Measurements from ENCODE around the gene OR2J2. TPM values are rescaled to one million over a fixed set of nuclear protein-coding genes. Genes with fewer than 3 reads are reported as not detected.
"Not testable (repeated sequence)": the region's sequence is repeated elsewhere in the genome, so short reads cannot be mapped to it uniquely, and the experiment has no call there.

OR2J2 gene
- total RNA-seq (2013; cell fraction: nucleolus; rRNA removed), result not detected in 2 replicates
- total RNA-seq (2014; rRNA removed), result not detected in 2 replicates
- not detected in 2 replicates for total RNA-seq (2014; rRNA removed; fragmentation: Illumina TruSeq; extraction: Trizol)
- not detected in 2 replicates for total RNA-seq (2021)
- polyA plus RNA-seq (2011; ENCODE audit: low read depth), result not detected
- not detected in 2 replicates for polyA plus RNA-seq (2011; rRNA removed)
- polyA plus RNA-seq (2011; cell fraction: cytosol; rRNA removed), result not detected in 2 replicates
- not detected in 2 replicates for polyA plus RNA-seq (2011; cell fraction: nucleus; rRNA removed)
- polyA plus RNA-seq (2012), result not detected in 2 replicates
- polyA plus RNA-seq (2014; fragmentation: Illumina TruSeq; extraction: Trizol), result not detected in 2 replicates
- polyA plus RNA-seq (2014; fragmentation: Nextera tagmentation; extraction: Ambion mirVana), result not detected
- not detected in 2 replicates for polyA plus RNA-seq (2014; rRNA removed)
- not detected for polyA plus RNA-seq (2016; fragmentation: Nextera tagmentation; extraction: Ambion mirVana)
- polyA minus RNA-seq (2011; rRNA and poly(A)+ RNA removed), result not detected in 2 replicates
- polyA minus RNA-seq (2011; cell fraction: cytosol; rRNA and poly(A)+ RNA removed), result not detected in 2 replicates
- not detected in 2 replicates for polyA minus RNA-seq (2011; cell fraction: nucleus; rRNA and poly(A)+ RNA removed)
- not detected for Bru-seq, nascent RNA
- BruChase-seq, experiment 1, labeled RNA remaining after a 6-hour chase, result not detected
- not detected for BruChase-seq, experiment 2, labeled RNA remaining after a 2-hour chase
- long read RNA-seq, experiment 1, result 0 reads
- long read RNA-seq, experiment 2, result 0 reads

DNA sequence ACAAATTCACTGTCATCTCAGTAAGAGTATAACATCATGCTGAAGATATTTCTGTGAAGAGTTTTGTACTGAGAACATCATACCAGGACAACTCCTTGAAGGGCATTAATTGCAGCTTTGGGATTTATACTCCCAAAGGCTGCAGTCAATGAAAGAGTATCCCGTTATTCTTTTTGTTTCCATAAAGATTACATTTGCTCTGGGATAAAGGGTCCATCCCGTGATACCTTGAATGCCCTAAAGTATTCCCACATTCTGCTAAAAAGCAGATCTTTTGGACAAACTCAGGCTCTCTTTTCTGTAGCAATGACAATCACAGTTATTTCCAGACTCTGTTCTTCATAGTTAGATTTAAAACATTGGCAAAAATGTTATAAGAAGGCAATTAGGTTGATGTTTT lies at the start of gene OR2J2:
TSS of gene OR2J2 (plus strand) at position 301 of the 400 bp plus-strand sequence. CDS start 2,729 bp downstream, outside the sequence.
- intact Hi-C loops (cut with micrococcal nuclease; ENCODE audit: unreplicated experiment); H3K9ac ChIP-seq (ENCODE audit: control insufficient read depth, insufficient read depth, low read length); in situ Hi-C loops (cut with MboI); BruUV-seq (replicated peaks); ATAC-seq; H3K9me3 ChIP-seq (replicated peaks; ENCODE audit: control insufficient read depth, insufficient read depth, low read length); FAIRE-seq; RAD21 ChIA-PET (ENCODE audit: unreplicated experiment); H3K4me3 ChIP-seq; H3K27me3 ChIP-seq (replicated peaks in 1 of 2; ENCODE audit: control insufficient read depth in 2 of 2, insufficient read depth in 2 of 2, low read length in 1 of 2); H4K20me1 ChIP-seq (ENCODE audit: control insufficient read depth, insufficient read depth); POLR2A ChIA-PET; H2AFZ ChIP-seq (ENCODE audit: control insufficient read depth, low read depth, low read length); H3K4me1 ChIP-seq (ENCODE audit: control insufficient read depth, insufficient read depth, low read length); H3K36me3 ChIP-seq (ENCODE audit: control insufficient read depth in 2 of 2, insufficient read depth in 2 of 2, low read length in 1 of 2); H3K27ac ChIP-seq (ENCODE audit: control insufficient read depth, insufficient read depth); DNase-seq (ENCODE audit: low read depth, low spot score); CTCF ChIA-PET; H3K79me2 ChIP-seq (ENCODE audit: control insufficient read depth, insufficient read depth, low read length); SMC1A ChIA-PET (ENCODE audit: uncharacterized antibody, unreplicated experiment); H3K4me2 ChIP-seq (ENCODE audit: control insufficient read depth, insufficient read depth): not testable (repeated sequence)
- WGBS (ENCODE audit: insufficient coverage, insufficient replicate concordance, low lambda C conversion rate, missing lambda C conversion rate), result 0% methylated on average over 2 of the region's 2 CpGs

DNA sequence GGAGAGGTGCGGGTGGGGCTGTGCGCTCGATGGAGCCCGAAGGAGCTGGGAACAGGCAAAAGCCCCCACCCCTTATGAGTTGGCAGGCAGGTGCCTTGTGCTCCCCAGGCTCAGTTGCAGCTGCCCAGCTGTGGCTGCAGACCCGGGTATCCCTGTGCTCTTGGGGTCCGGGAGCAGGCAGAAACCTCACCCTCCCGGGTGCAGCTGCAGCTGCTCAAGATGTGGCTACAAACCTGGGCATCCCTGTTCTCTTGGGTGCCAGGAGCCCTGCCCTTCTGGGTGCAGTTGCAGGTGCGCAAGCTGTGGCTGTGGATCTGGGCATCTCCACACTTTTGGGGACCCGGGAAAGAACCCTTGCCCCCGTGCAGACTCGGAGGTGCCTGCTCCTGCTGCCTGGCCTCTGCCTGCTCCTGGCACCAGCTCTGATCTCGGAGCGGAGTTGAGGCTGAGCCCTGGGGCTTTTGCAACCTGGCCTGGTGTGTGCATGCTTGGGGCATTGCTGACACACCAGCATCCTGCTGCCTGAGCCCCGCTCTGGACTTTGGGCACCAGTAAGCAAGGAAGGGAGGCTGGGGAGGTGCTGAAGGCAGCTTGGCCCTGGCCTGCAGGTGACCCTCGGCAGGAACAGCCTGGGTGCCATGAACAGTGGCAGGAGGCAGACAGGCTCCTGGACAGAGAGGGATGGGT lies 41.2 kb upstream of the OR2J2 start:
- no peak for FAIRE-seq
- Histone ChIP-seq H3K4me2 (ENCODE audit: control insufficient read depth, insufficient read depth) (no peak overlapping the region), H3K9ac (ENCODE audit: control insufficient read depth, insufficient read depth, low read length) (no peak overlapping the region), H2AFZ (ENCODE audit: control insufficient read depth, low read depth, low read length) (no peak overlapping the region), H4K20me1 (ENCODE audit: control insufficient read depth, insufficient read depth) (no peaks in the 10 kb centered on the region), H3K9me3 (replicated peaks; ENCODE audit: control insufficient read depth, insufficient read depth, low read length) (no peaks in the 10 kb centered on the region), H3K36me3 (ENCODE audit: control insufficient read depth in 2 of 2, insufficient read depth in 2 of 2, low read length in 1 of 2) (no peaks in the 10 kb centered on the region), H3K4me1 (ENCODE audit: control insufficient read depth, insufficient read depth, low read length) (no peaks in the 10 kb centered on the region), H3K27me3 (replicated peaks in 1 of 2; ENCODE audit: control insufficient read depth in 2 of 2, insufficient read depth in 2 of 2, low read length in 1 of 2) (peaks cover 0 to 3% of the 10 kb centered on the region in 2 experiments; a peak in 1 of 4 replicates), H3K4me3 (no peak overlapping the region), H3K79me2 (ENCODE audit: control insufficient read depth, insufficient read depth, low read length) (no peaks in the 10 kb centered on the region), H3K27ac (ENCODE audit: control insufficient read depth, insufficient read depth) (no peak overlapping the region)
- RAD21 ChIA-PET (ENCODE audit: unreplicated experiment), result no interaction called here
- ATAC-seq, result no peak
- CTCF ChIA-PET, result no interaction called here
- in situ Hi-C loops (cut with MboI) (no loop called here), intact Hi-C loops (cut with micrococcal nuclease; ENCODE audit: unreplicated experiment) (no loop called here)
- DNase-seq (ENCODE audit: low read depth, low spot score), result no peak
- no TSS peak for BruUV-seq (replicated peaks)
- SMC1A ChIA-PET (ENCODE audit: uncharacterized antibody, unreplicated experiment), result no interaction called here
- POLR2A ChIA-PET, result no interaction called here
- WGBS (ENCODE audit: insufficient coverage, insufficient replicate concordance, low lambda C conversion rate, missing lambda C conversion rate), result 16% methylated on average over 15 of the region's 15 CpGs
- TF ChIP-seq, protein P1, sequence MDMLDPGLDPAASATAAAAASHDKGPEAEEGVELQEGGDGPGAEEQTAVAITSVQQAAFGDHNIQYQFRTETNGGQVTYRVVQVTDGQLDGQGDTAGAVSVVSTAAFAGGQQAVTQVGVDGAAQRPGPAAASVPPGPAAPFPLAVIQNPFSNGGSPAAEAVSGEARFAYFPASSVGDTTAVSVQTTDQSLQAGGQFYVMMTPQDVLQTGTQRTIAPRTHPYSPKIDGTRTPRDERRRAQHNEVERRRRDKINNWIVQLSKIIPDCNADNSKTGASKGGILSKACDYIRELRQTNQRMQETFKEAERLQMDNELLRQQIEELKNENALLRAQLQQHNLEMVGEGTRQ (IDR thresholded peaks at IDR 0.05; ENCODE audit: borderline replicate concordance, low read depth, low read length), result no peak
- TF ChIP-seq, protein P2, sequence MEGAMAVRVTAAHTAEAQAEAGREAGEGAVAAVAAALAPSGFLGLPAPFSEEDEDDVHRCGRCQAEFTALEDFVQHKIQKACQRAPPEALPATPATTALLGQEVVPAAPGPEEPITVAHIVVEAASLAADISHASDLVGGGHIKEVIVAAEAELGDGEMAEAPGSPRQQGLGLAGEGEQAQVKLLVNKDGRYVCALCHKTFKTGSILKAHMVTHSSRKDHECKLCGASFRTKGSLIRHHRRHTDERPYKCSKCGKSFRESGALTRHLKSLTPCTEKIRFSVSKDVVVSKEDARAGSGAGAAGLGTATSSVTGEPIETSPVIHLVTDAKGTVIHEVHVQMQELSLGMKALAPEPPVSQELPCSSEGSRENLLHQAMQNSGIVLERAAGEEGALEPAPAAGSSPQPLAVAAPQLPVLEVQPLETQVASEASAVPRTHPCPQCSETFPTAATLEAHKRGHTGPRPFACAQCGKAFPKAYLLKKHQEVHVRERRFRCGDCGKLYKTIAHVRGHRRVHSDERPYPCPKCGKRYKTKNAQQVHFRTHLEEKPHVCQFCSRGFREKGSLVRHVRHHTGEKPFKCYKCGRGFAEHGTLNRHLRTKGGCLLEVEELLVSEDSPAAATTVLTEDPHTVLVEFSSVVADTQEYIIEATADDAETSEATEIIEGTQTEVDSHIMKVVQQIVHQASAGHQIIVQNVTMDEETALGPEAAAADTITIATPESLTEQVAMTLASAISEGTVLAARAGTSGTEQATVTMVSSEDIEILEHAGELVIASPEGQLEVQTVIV (IDR thresholded peaks at IDR 0.05; ENCODE audit: borderline replicate concordance, partially characterized antibody), result no peak
- TF ChIP-seq BACH1 (IDR thresholded peaks at IDR 0.05; ENCODE audit: borderline replicate concordance) (no peak), MTA2 (IDR thresholded peaks at IDR 0.05; ENCODE audit: low read depth) (no peak), SMAD5 (IDR thresholded peaks at IDR 0.05; ENCODE audit: low read depth) (no peak), CBX5 (IDR thresholded peaks at IDR 0.05; ENCODE audit: low read depth) (no peak)
- TF ChIP-seq, protein P3, sequence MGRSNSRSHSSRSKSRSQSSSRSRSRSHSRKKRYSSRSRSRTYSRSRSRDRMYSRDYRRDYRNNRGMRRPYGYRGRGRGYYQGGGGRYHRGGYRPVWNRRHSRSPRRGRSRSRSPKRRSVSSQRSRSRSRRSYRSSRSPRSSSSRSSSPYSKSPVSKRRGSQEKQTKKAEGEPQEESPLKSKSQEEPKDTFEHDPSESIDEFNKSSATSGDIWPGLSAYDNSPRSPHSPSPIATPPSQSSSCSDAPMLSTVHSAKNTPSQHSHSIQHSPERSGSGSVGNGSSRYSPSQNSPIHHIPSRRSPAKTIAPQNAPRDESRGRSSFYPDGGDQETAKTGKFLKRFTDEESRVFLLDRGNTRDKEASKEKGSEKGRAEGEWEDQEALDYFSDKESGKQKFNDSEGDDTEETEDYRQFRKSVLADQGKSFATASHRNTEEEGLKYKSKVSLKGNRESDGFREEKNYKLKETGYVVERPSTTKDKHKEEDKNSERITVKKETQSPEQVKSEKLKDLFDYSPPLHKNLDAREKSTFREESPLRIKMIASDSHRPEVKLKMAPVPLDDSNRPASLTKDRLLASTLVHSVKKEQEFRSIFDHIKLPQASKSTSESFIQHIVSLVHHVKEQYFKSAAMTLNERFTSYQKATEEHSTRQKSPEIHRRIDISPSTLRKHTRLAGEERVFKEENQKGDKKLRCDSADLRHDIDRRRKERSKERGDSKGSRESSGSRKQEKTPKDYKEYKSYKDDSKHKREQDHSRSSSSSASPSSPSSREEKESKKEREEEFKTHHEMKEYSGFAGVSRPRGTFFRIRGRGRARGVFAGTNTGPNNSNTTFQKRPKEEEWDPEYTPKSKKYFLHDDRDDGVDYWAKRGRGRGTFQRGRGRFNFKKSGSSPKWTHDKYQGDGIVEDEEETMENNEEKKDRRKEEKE (IDR thresholded peaks at IDR 0.05), result no peak
